Measurements from ENCODE around the gene DPEP1.

DPEP1 gene

GRCh38 chr16:89595330-89596060, 17.9 kb upstream of the DPEP1 start:
- H3K27ac ChIP-seq, result no peak overlapping the region
- H3K4me3 ChIP-seq (ENCODE audit: low read depth, low read length), result no peak overlapping the region
- no peaks in the 10 kb centered on the region for H3K4me1 ChIP-seq
- no peak overlapping the region for H3K4me2 ChIP-seq (ENCODE audit: low read length)
- no peak for TF ChIP-seq CTCF (IDR thresholded peaks at IDR 0.05)
- no peaks in the 10 kb centered on the region for H3K9me3 ChIP-seq (ENCODE audit: control insufficient read depth, low read length)
- no peaks in the 10 kb centered on the region for H3K79me2 ChIP-seq
- no peaks in the 10 kb centered on the region for H3K27me3 ChIP-seq (ENCODE audit: control insufficient read depth, insufficient read depth, low read length)
- H3K9ac ChIP-seq, result no peak overlapping the region
- H2AFZ ChIP-seq, result no peak overlapping the region
- no peaks in the 10 kb centered on the region for H3K36me3 ChIP-seq (ENCODE audit: control insufficient read depth, insufficient read depth, low read length)

- no peak overlapping the region for H3K9ac ChIP-seq
- H3K9me3 ChIP-seq (ENCODE audit: control insufficient read depth, low read length), result no peaks in the 10 kb centered on the region
- no peak for TF ChIP-seq CTCF (IDR thresholded peaks at IDR 0.05)
- no peaks in the 10 kb centered on the region for H3K36me3 ChIP-seq (ENCODE audit: control insufficient read depth, insufficient read depth, low read length)
- no peaks in the 10 kb centered on the region for H3K4me1 ChIP-seq
- no peak overlapping the region for H3K4me3 ChIP-seq (ENCODE audit: low read depth, low read length)
- H3K27ac ChIP-seq, result no peak overlapping the region
- no peaks in the 10 kb centered on the region for H3K27me3 ChIP-seq (ENCODE audit: control insufficient read depth, insufficient read depth, low read length)
- no peaks in the 10 kb centered on the region for H3K79me2 ChIP-seq
- H3K4me2 ChIP-seq (ENCODE audit: low read length), result no peak overlapping the region
- no peak overlapping the region for H2AFZ ChIP-seq
Measured at GRCh38 chr16:89596061-89596689, 17.3 kb upstream of the DPEP1 start.

GRCh38 chr16:89596957-89597649, 16.3 kb upstream of the DPEP1 start:
- H3K9ac ChIP-seq, result no peak overlapping the region
- TF ChIP-seq CTCF (IDR thresholded peaks at IDR 0.05), result no peak
- H3K27me3 ChIP-seq (ENCODE audit: control insufficient read depth, insufficient read depth, low read length), result no peaks in the 10 kb centered on the region
- no peak overlapping the region for H3K27ac ChIP-seq
- no peak overlapping the region for H3K4me3 ChIP-seq (ENCODE audit: low read depth, low read length)
- no peaks in the 10 kb centered on the region for H3K4me1 ChIP-seq
- H3K9me3 ChIP-seq (ENCODE audit: control insufficient read depth, low read length), result no peaks in the 10 kb centered on the region
- H3K36me3 ChIP-seq (ENCODE audit: control insufficient read depth, insufficient read depth, low read length), result no peaks in the 10 kb centered on the region
- no peaks in the 10 kb centered on the region for H3K79me2 ChIP-seq
- H3K4me2 ChIP-seq (ENCODE audit: low read length), result no peak overlapping the region
- no peak overlapping the region for H2AFZ ChIP-seq

GRCh38 chr16:89598199-89598598, 15.2 kb upstream of the DPEP1 start:
- H3K9ac ChIP-seq, result no peak overlapping the region
- no peaks in the 10 kb centered on the region for H3K36me3 ChIP-seq (ENCODE audit: control insufficient read depth, insufficient read depth, low read length)
- H3K27me3 ChIP-seq (ENCODE audit: control insufficient read depth, insufficient read depth, low read length), result no peaks in the 10 kb centered on the region
- H3K4me2 ChIP-seq (ENCODE audit: low read length), result no peak overlapping the region
- no peaks in the 10 kb centered on the region for H3K79me2 ChIP-seq
- H3K27ac ChIP-seq, result no peak overlapping the region
- no peaks in the 10 kb centered on the region for H3K9me3 ChIP-seq (ENCODE audit: control insufficient read depth, low read length)
- no peak overlapping the region for H2AFZ ChIP-seq
- no peak overlapping the region for H3K4me3 ChIP-seq (ENCODE audit: low read depth, low read length)
- H3K4me1 ChIP-seq, result no peaks in the 10 kb centered on the region
- TF ChIP-seq CTCF (IDR thresholded peaks at IDR 0.05), result no peak

Data from parathyroid adenoma (tissue), 2 donors.